Measurements from ENCODE around the gene BRINP3. TPM values are rescaled to one million over a fixed set of nuclear protein-coding genes. Genes with fewer than 3 reads are reported as not detected.
A peak's percentile ranks its signal among the peaks of the same experiment; 100 is the strongest.

BRINP3 gene
- total RNA-seq, 1 donor from 2014 or later: not detected

- Histone ChIP-seq H3K9ac (ENCODE audit: low read length) (no peak overlapping the region), H4K20me1 (ENCODE audit: insufficient read depth, low read length) (no peaks in the 10 kb centered on the region), H3K4me2 (ENCODE audit: low read length) (peak overlapping the region; percentile 13), H3K4me1 (ENCODE audit: insufficient read depth, low read length) (peaks cover 19% of the 10 kb centered on the region), H3K4me3 (ENCODE audit: insufficient read depth, low read depth, low read length) (no peak overlapping the region), H3K9me3 (ENCODE audit: insufficient read depth, low read depth, low read length) (no peaks in the 10 kb centered on the region), H3K36me3 (ENCODE audit: insufficient read depth, low read length) (no peaks in the 10 kb centered on the region), H2AFZ (ENCODE audit: low read depth, low read length) (no peak overlapping the region), H3K27ac (ENCODE audit: low read depth, low read length) (no peak overlapping the region), H3K79me2 (ENCODE audit: insufficient read depth, low read length) (no peaks in the 10 kb centered on the region), H3K27me3 (ENCODE audit: insufficient read depth, low read length) (no peaks in the 10 kb centered on the region)
- no peak overlapping the region for H3K4me3 Mint-ChIP-seq (ENCODE audit: unreplicated experiment)
- TF ChIP-seq EZH2 (IDR thresholded peaks at IDR 0.05; ENCODE audit: insufficient read depth, low read length) (no peak), CTCF (IDR thresholded peaks at IDR 0.05; ENCODE audit: insufficient read depth, low read depth, low read length) (no peak)
- peaks cover 6% of the 10 kb centered on the region for H3K4me1 Mint-ChIP-seq (ENCODE audit: low read depth, unreplicated experiment)
- H3K27me3 Mint-ChIP-seq (ENCODE audit: low read depth, unreplicated experiment): no peaks in the 10 kb centered on the region
- FAIRE-seq (no peak), DNase-seq (ENCODE audit: low read depth) (peak; percentile 61)
- H3K36me3 Mint-ChIP-seq (ENCODE audit: low read depth, unreplicated experiment): no peaks in the 10 kb centered on the region
- no peak overlapping the region for H3K27ac Mint-ChIP-seq (ENCODE audit: unreplicated experiment)
- H3K9me3 Mint-ChIP-seq (ENCODE audit: unreplicated experiment): no peaks in the 10 kb centered on the region
These were observed 302.3 kb downstream of the BRINP3 start for GRCh38 chr1:190175320-190175719.

GRCh38 chr1:190172651-190173430 lies 304.8 kb downstream of the BRINP3 start:
- peaks cover 33% of the 10 kb centered on the region for H3K4me1 ChIP-seq (ENCODE audit: insufficient read depth, low read length)
- no peaks in the 10 kb centered on the region for H4K20me1 ChIP-seq (ENCODE audit: insufficient read depth, low read length)
- no peak overlapping the region for H3K4me3 ChIP-seq (ENCODE audit: insufficient read depth, low read depth, low read length)
- no peak overlapping the region for H3K4me3 Mint-ChIP-seq (ENCODE audit: unreplicated experiment)
- no peaks in the 10 kb centered on the region for H3K9me3 ChIP-seq (ENCODE audit: insufficient read depth, low read depth, low read length)
- H3K4me2 ChIP-seq (ENCODE audit: low read length): no peak overlapping the region
- peaks cover 14% of the 10 kb centered on the region for H3K4me1 Mint-ChIP-seq (ENCODE audit: low read depth, unreplicated experiment)
- peak; percentile 55 for DNase-seq (ENCODE audit: low read depth)
- no peaks in the 10 kb centered on the region for H3K9me3 Mint-ChIP-seq (ENCODE audit: unreplicated experiment)
- no peaks in the 10 kb centered on the region for H3K36me3 Mint-ChIP-seq (ENCODE audit: low read depth, unreplicated experiment)
- no peaks in the 10 kb centered on the region for H3K27me3 Mint-ChIP-seq (ENCODE audit: low read depth, unreplicated experiment)
- no peak for TF ChIP-seq EZH2 (IDR thresholded peaks at IDR 0.05; ENCODE audit: insufficient read depth, low read length)
- no peak for TF ChIP-seq CTCF (IDR thresholded peaks at IDR 0.05; ENCODE audit: insufficient read depth, low read depth, low read length)
- no peak for FAIRE-seq
- H3K27me3 ChIP-seq (ENCODE audit: insufficient read depth, low read length): no peaks in the 10 kb centered on the region
- no peak overlapping the region for H2AFZ ChIP-seq (ENCODE audit: low read depth, low read length)
- no peaks in the 10 kb centered on the region for H3K79me2 ChIP-seq (ENCODE audit: insufficient read depth, low read length)
- H3K36me3 ChIP-seq (ENCODE audit: insufficient read depth, low read length): no peaks in the 10 kb centered on the region
- H3K27ac ChIP-seq (ENCODE audit: low read depth, low read length): no peak overlapping the region
- H3K27ac Mint-ChIP-seq (ENCODE audit: unreplicated experiment): no peak overlapping the region
- no peak overlapping the region for H3K9ac ChIP-seq (ENCODE audit: low read length)

GRCh38 chr1:190170321-190170720 lies 307.3 kb downstream of the BRINP3 start:
- no peaks in the 10 kb centered on the region for H4K20me1 ChIP-seq (ENCODE audit: insufficient read depth, low read length)
- peaks cover 39% of the 10 kb centered on the region for H3K4me1 ChIP-seq (ENCODE audit: insufficient read depth, low read length)
- Mint-ChIP-seq H3K9me3 (ENCODE audit: unreplicated experiment) (no peaks in the 10 kb centered on the region), H3K4me3 (ENCODE audit: unreplicated experiment) (no peak overlapping the region), H3K36me3 (ENCODE audit: low read depth, unreplicated experiment) (no peaks in the 10 kb centered on the region), H3K27me3 (ENCODE audit: low read depth, unreplicated experiment) (no peaks in the 10 kb centered on the region), H3K4me1 (ENCODE audit: low read depth, unreplicated experiment) (peaks cover 21% of the 10 kb centered on the region), H3K27ac (ENCODE audit: unreplicated experiment) (no peak overlapping the region)
- FAIRE-seq (no peak), DNase-seq (ENCODE audit: low read depth) (peak; percentile 70)
- no peaks in the 10 kb centered on the region for H3K79me2 ChIP-seq (ENCODE audit: insufficient read depth, low read length)
- peak overlapping the region; percentile 83 for H3K27ac ChIP-seq (ENCODE audit: low read depth, low read length)
- H3K9me3 ChIP-seq (ENCODE audit: insufficient read depth, low read depth, low read length): no peaks in the 10 kb centered on the region
- peak overlapping the region; percentile 34 for H3K9ac ChIP-seq (ENCODE audit: low read length)
- H2AFZ ChIP-seq (ENCODE audit: low read depth, low read length): no peak overlapping the region
- H3K36me3 ChIP-seq (ENCODE audit: insufficient read depth, low read length): no peaks in the 10 kb centered on the region
- H3K27me3 ChIP-seq (ENCODE audit: insufficient read depth, low read length): no peaks in the 10 kb centered on the region
- H3K4me2 ChIP-seq (ENCODE audit: low read length): peak overlapping the region; percentile 42
- no peak for TF ChIP-seq CTCF (IDR thresholded peaks at IDR 0.05; ENCODE audit: insufficient read depth, low read depth, low read length)
- no peak for TF ChIP-seq EZH2 (IDR thresholded peaks at IDR 0.05; ENCODE audit: insufficient read depth, low read length)
- no peak overlapping the region for H3K4me3 ChIP-seq (ENCODE audit: insufficient read depth, low read depth, low read length)

All from astrocyte (in vitro differentiated cells and primary cell).